ENCODE measurements around the gene SLC6A19. TPM values are rescaled to one million over a fixed set of nuclear protein-coding genes. Genes with fewer than 3 reads are reported as not detected.

The SLC6A19 gene
- total and polyA plus RNA-seq, 9 of the 15 experiments (the other 6 are each of a cell fraction or from before 2014, with no cell fraction given), result 0.03 to 1.6 (median 0.59) TPM

DNA sequence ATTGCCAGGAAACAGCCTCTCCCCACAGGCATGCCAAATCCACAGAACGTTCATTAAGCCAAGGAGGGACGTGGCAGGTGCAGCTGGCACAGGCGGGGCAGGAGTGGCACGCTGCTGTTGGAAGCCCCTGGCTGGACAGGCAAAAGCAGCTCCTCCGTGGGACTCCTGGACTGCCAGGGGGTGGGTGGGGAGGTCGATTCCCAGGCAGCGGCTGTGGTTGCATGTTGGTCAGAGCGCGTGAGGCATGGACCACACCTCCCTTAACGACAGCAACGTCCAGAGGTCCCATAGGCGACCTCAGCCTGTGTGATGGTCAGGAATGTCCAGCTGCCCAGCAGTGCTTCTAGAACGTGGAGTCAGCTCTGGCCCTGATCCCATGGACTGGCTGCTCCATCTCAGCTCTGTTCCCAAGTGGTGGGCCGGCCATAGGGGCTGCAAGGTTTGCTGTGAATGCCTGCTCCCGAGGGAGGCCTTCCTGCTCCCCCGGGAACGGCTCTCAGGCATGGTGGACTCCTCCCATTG lies 6.9 kb downstream of the SLC6A19 start:
- ATAC-seq, result no peak
- Histone ChIP-seq H3K9me3 (replicated peaks; ENCODE audit: control insufficient read depth, insufficient read depth, low read depth, low read length) (no peaks in the 10 kb centered on the region; the same call in 1 of the 2 replicates), H3K9ac (ENCODE audit: insufficient read depth in 1 of 2, low read depth in 2 of 2, low read length in 2 of 2) (peak overlapping the region in 1 of 2 experiments; percentile 55; a peak in 1 of 4 replicates), H3K4me3 (no peak overlapping the region), H3K27ac (ENCODE audit: extremely low read depth, low read depth, low read length) (no peak overlapping the region), H4K20me1 (replicated peaks; ENCODE audit: control insufficient read depth, insufficient read depth, low read length) (peaks cover 10% of the 10 kb centered on the region; the same call in 1 of the 2 replicates), H3K79me2 (ENCODE audit: control insufficient read depth, insufficient read depth, low read length) (no peaks in the 10 kb centered on the region), H3K36me3 (ENCODE audit: control insufficient read depth, insufficient read depth, low read length) (no peaks in the 10 kb centered on the region), H3K9me1 (ENCODE audit: control insufficient read depth, insufficient read depth, low read length) (no peaks in the 10 kb centered on the region), H3K4me2 (ENCODE audit: insufficient read depth, low read length) (no peak overlapping the region), H3K27me3 (ENCODE audit: control insufficient read depth in 2 of 2, insufficient read depth in 2 of 2, low read length in 2 of 2) (peaks cover 0 to 58% of the 10 kb centered on the region in 2 experiments; a peak in 4 of 5 replicates), H3K4me1 (replicated peaks in 1 of 2; ENCODE audit: control insufficient read depth in 2 of 2, insufficient read depth in 2 of 2, low read length in 2 of 2) (peaks cover 5 to 64% of the 10 kb centered on the region in 2 experiments; a peak in 4 of 5 replicates), H2AFZ (ENCODE audit: low read depth, low read length) (no peak overlapping the region)
- ChIA-PET POLR2A (interaction anchor here (0.8 kb wide), 1 partner anchor 7 kb away, joined by 3 read pairs; the partner anchor contains the start of gene SLC6A19), CTCF (ENCODE audit: low intra/inter-chr PET ratio) (interaction anchor here (1.0 kb wide), 1 partner anchor 8 kb away, joined by 3 read pairs; no protein-coding TSS in a partner anchor)
- FAIRE-seq, result no peak
- intact Hi-C loops (cut with micrococcal nuclease), result no loop called here
- in situ Hi-C loops (cut with MboI), result loop anchor here (5.0 kb wide), 1 partner anchor 36 kb away; no protein-coding TSS in a partner anchor
- 31% methylated on average over 17 of the region's 17 CpGs for WGBS (ENCODE audit: insufficient coverage, low coverage, missing lambda C conversion rate)
- no peak for DNase-seq (ENCODE audit: extremely low read depth in 1 of 4, low spot score in 3 of 4)
- BruUV-seq (replicated peaks), result no TSS peak
- TF ChIP-seq, protein P1, sequence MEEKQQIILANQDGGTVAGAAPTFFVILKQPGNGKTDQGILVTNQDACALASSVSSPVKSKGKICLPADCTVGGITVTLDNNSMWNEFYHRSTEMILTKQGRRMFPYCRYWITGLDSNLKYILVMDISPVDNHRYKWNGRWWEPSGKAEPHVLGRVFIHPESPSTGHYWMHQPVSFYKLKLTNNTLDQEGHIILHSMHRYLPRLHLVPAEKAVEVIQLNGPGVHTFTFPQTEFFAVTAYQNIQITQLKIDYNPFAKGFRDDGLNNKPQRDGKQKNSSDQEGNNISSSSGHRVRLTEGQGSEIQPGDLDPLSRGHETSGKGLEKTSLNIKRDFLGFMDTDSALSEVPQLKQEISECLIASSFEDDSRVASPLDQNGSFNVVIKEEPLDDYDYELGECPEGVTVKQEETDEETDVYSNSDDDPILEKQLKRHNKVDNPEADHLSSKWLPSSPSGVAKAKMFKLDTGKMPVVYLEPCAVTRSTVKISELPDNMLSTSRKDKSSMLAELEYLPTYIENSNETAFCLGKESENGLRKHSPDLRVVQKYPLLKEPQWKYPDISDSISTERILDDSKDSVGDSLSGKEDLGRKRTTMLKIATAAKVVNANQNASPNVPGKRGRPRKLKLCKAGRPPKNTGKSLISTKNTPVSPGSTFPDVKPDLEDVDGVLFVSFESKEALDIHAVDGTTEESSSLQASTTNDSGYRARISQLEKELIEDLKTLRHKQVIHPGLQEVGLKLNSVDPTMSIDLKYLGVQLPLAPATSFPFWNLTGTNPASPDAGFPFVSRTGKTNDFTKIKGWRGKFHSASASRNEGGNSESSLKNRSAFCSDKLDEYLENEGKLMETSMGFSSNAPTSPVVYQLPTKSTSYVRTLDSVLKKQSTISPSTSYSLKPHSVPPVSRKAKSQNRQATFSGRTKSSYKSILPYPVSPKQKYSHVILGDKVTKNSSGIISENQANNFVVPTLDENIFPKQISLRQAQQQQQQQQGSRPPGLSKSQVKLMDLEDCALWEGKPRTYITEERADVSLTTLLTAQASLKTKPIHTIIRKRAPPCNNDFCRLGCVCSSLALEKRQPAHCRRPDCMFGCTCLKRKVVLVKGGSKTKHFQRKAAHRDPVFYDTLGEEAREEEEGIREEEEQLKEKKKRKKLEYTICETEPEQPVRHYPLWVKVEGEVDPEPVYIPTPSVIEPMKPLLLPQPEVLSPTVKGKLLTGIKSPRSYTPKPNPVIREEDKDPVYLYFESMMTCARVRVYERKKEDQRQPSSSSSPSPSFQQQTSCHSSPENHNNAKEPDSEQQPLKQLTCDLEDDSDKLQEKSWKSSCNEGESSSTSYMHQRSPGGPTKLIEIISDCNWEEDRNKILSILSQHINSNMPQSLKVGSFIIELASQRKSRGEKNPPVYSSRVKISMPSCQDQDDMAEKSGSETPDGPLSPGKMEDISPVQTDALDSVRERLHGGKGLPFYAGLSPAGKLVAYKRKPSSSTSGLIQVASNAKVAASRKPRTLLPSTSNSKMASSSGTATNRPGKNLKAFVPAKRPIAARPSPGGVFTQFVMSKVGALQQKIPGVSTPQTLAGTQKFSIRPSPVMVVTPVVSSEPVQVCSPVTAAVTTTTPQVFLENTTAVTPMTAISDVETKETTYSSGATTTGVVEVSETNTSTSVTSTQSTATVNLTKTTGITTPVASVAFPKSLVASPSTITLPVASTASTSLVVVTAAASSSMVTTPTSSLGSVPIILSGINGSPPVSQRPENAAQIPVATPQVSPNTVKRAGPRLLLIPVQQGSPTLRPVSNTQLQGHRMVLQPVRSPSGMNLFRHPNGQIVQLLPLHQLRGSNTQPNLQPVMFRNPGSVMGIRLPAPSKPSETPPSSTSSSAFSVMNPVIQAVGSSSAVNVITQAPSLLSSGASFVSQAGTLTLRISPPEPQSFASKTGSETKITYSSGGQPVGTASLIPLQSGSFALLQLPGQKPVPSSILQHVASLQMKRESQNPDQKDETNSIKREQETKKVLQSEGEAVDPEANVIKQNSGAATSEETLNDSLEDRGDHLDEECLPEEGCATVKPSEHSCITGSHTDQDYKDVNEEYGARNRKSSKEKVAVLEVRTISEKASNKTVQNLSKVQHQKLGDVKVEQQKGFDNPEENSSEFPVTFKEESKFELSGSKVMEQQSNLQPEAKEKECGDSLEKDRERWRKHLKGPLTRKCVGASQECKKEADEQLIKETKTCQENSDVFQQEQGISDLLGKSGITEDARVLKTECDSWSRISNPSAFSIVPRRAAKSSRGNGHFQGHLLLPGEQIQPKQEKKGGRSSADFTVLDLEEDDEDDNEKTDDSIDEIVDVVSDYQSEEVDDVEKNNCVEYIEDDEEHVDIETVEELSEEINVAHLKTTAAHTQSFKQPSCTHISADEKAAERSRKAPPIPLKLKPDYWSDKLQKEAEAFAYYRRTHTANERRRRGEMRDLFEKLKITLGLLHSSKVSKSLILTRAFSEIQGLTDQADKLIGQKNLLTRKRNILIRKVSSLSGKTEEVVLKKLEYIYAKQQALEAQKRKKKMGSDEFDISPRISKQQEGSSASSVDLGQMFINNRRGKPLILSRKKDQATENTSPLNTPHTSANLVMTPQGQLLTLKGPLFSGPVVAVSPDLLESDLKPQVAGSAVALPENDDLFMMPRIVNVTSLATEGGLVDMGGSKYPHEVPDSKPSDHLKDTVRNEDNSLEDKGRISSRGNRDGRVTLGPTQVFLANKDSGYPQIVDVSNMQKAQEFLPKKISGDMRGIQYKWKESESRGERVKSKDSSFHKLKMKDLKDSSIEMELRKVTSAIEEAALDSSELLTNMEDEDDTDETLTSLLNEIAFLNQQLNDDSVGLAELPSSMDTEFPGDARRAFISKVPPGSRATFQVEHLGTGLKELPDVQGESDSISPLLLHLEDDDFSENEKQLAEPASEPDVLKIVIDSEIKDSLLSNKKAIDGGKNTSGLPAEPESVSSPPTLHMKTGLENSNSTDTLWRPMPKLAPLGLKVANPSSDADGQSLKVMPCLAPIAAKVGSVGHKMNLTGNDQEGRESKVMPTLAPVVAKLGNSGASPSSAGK (IDR thresholded peaks at IDR 0.05), result no peak
- TF ChIP-seq HDAC8 (tag; IDR thresholded peaks at IDR 0.05) (no peak), SRSF9 (IDR thresholded peaks at IDR 0.05; ENCODE audit: borderline replicate concordance, low read depth, low read length) (no peak), NUFIP1 (IDR thresholded peaks at IDR 0.05; ENCODE audit: partially characterized antibody) (no peak), CCAR2 (IDR thresholded peaks at IDR 0.05; ENCODE audit: low read depth, low read length) (no peak), SRSF1 (IDR thresholded peaks at IDR 0.05; ENCODE audit: low read depth, low read length) (no peak), NFE2 (IDR thresholded peaks at IDR 0.05; ENCODE audit: low read depth) (no peak)
- TF ChIP-seq, protein P2, sequence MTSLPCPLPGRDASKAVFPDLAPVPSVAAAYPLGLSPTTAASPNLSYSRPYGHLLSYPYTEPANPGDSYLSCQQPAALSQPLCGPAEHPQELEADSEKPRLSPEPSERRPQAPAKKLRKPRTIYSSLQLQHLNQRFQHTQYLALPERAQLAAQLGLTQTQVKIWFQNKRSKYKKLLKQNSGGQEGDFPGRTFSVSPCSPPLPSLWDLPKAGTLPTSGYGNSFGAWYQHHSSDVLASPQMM (CRISPR knock-in tag; IDR thresholded peaks at IDR 0.05), result no peak

Measured in K562 (cell line).